Activated CD8-positive, alpha-beta T cell treated with anti-CD3 and anti-CD28 coated beads, Interleukin-2, amount 10 ng/mL, durations not matched to agents 7 days and 5 days (primary cell): ENCODE data around the gene C1GALT1C1L. TPM values are rescaled to one million over a fixed set of nuclear protein-coding genes. Genes with fewer than 3 reads are reported as not detected.
"Not testable (repeated sequence)": the region's sequence is repeated elsewhere in the genome, so short reads cannot be mapped to it uniquely, and the experiment has no call there.

Experiments
- ATAC-seq: fragments of 150-1000 bp; cut with Tn5 transposase; one replicate; pipeline ENCODE4 v1.10.0; 2021; ENCODE audit warnings: moderate library complexity
- CTCF ChIA-PET: fragments of 350-600 bp; sonication (Branson Sonifier 250); formaldehyde crosslinking; loops from one replicate; lab custom pipeline; 2021; ENCODE audit warnings: antibody characterized with exemption; lab: Charles Lee
- POLR2A ChIA-PET: fragments of 350-600 bp; sonication (Branson Sonifier 250); formaldehyde crosslinking; loops from one replicate; lab custom pipeline; 2021; ENCODE audit warnings: antibody characterized with exemption; lab: Charles Lee
- DNase-seq: peaks from one replicate; pipeline ENCODE4 v3.0.0-alpha.2; 2020
- H3K27ac Mint-ChIP-seq: one replicate; pipeline ENCODE4 v1.8.0; 2021; ENCODE audit warnings: mild to moderate bottlenecking, mixed read lengths
- H3K27me3 Mint-ChIP-seq: one replicate; pipeline ENCODE4 v1.8.0; 2021; ENCODE audit warnings: low read depth, mixed read lengths
- H3K36me3 Mint-ChIP-seq: one replicate; pipeline ENCODE4 v1.8.0; 2021; ENCODE audit warnings: low read depth, mixed read lengths
- H3K4me1 Mint-ChIP-seq: one replicate; pipeline ENCODE4 v1.8.0; 2021; ENCODE audit warnings: low read depth, mixed read lengths
- H3K4me3 Mint-ChIP-seq: one replicate; pipeline ENCODE4 v1.8.0; 2021; ENCODE audit warnings: mild to moderate bottlenecking, mixed read lengths
- H3K9me3 Mint-ChIP-seq: one replicate; pipeline ENCODE4 v1.8.0; 2022; ENCODE audit warnings: mixed read lengths; ENCODE audit not compliant: insufficient read depth
- total RNA-seq, 2 experiments: library from RNA; stranded (reverse); gene quantifications; one replicate each; pipeline ENCODE4 v1.2.3, GENCODE V29; 2021

C1GALT1C1L gene
- total RNA-seq, 2 experiments from 2014 or later: not detected

DNA sequence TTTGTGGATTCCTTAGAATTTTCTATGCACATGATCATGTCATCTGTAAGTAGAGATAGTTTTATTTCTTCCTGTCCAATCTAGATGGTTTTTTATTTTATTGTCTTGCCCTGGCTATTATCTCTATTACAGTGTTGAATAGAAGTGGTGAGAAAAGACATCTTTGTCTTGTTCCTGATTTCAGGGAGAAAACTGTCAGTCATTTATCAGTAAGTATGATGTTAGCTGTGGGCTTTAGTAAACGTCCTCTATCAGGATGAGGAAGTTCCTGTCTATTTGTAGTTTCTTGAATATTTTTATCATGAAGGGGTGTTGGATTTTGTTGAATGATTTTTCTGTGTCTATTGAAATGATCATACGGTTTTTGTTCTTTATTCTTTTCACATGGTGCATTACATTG, 33.9 kb downstream of the C1GALT1C1L start:
- H3K4me1 Mint-ChIP-seq: peaks cover 3% of the 10 kb centered on the region
- no peak overlapping the region for H3K27ac Mint-ChIP-seq
- ATAC-seq: no peak
- ChIA-PET POLR2A (no interaction called here), CTCF (no interaction called here)
- no peaks in the 10 kb centered on the region for H3K36me3 Mint-ChIP-seq
- DNase-seq: no peak
- H3K9me3 Mint-ChIP-seq: no peaks in the 10 kb centered on the region
- H3K27me3 Mint-ChIP-seq: peaks cover 17% of the 10 kb centered on the region
- no peak overlapping the region for H3K4me3 Mint-ChIP-seq

DNA sequence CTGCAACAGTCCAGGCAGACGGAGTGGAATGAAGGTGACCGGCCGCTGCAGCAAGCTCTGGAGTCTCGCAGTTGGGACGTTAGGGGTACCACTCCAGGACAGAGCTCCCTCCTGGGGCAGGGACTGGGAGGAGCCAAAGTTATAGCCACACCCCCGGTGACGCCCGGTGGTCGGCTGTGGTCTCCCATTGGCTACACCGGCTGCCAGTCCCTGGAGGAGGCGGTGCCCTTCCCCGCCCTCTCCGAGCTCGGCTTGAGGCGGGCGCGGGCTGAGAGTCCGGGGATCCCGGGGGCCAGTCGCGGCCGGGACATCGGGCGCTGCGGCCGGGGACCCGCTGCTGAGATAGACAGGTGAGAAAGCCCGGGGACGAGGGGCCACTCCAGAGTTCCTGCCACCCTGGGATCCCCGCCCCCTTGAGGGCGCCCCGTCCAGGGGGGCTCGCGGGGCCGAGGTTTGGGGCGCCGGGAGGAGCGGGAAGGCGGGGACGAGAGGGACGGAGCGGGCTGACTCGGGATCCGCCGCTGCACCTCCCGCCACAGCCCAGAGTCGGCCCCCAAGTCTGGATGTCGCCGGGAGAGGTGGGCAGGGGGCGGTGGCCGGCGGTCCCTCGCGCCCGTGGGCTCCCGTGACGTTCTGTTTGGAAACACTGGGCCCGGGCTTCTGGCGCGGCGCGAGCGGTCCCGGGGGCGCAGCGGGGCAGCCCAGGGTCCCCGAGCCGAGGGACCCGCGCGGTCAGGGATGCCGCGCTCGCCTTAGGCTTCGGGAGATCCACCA, 39.0 kb downstream of the C1GALT1C1L start, which contains the start of gene PLEKHH2:
Gene PLEKHH2, plus strand, starts transcription at position 231 of the 774 bp plus-strand sequence. CDS start 7,414 bp downstream, outside the sequence.
- H3K27ac Mint-ChIP-seq: peak within 1 kb of the TSS; percentile 44
- peak within 1 kb of the TSS; percentile 80 for H3K4me3 Mint-ChIP-seq
- ChIA-PET POLR2A (interaction anchor here (1.0 kb wide), 1 partner anchor 41 kb away, joined by 4 read pairs; the partner anchor contains the start of gene THADA), CTCF (interaction anchor here (1.0 to 1.1 kb wide), 4 partner anchors 24 to 408 kb away, joined by 3 to 5 read pairs (median 3); no protein-coding TSS in a partner anchor)
- DNase-seq (peak; percentile 88), ATAC-seq (peak; percentile 100)
- no peaks in the 10 kb centered on the region for H3K36me3 Mint-ChIP-seq
- H3K27me3 Mint-ChIP-seq: peaks cover 41% of the 10 kb centered on the region
- peaks cover 13% of the 10 kb centered on the region for H3K4me1 Mint-ChIP-seq
- H3K9me3 Mint-ChIP-seq: no peaks in the 10 kb centered on the region

DNA sequence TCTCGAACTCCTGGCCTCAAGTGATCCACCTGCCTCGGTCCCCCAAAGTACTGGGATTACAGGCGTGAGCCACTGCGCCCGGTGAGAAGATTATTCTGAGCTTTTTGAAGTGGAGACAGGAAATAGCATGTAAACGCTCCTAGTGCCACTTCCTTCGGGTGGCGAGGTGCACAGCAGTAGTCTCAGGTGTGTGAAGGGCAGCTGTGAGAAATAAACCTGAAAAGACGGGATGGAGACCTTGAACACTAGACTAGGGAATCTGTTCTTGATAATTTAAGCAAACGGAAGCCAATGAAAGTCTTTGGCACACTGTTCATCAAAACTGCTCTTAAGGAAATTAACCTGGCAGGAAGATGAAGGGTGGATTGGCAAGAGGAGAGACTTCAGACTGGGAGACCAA, 39.6 kb downstream of the C1GALT1C1L start:
- peak; percentile 32 for DNase-seq
- Mint-ChIP-seq H3K4me3 (peak overlapping the region; percentile 80), H3K27me3 (peaks cover 47% of the 10 kb centered on the region), H3K4me1 (peaks cover 13% of the 10 kb centered on the region), H3K27ac (peak overlapping the region; percentile 44), H3K36me3 (no peaks in the 10 kb centered on the region), H3K9me3 (no peaks in the 10 kb centered on the region)
- CTCF ChIA-PET: interaction anchor here (1.0 to 1.1 kb wide), 4 partner anchors 23 to 407 kb away, joined by 3 to 5 read pairs (median 3); no protein-coding TSS in a partner anchor
- ATAC-seq: peak; percentile 43
- POLR2A ChIA-PET: interaction anchor here (0.6 to 1.0 kb wide), 4 partner anchors 11 to 524 kb away, joined by 3 to 4 read pairs (median 4); partner anchors contain the start of gene THADA

DNA sequence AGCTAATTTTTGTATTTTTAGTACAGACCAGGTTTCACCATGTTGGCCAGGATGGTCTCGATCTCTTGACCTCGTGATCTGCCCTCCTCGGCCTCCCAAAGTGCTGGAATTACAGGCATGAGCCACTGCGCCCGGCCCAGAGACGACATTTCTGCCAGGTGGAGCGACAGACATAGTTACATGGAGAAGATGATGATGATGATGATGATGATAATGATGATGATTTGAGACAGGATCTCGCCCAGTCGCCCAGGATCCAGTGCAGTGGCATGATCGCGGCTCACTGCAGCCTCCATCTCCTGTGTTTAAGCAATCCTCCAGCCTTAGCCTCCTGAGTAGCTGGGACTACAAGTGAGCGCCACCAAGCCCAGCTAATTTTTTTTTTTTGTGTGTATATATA, 40.1 kb downstream of the C1GALT1C1L start:
- ChIA-PET CTCF (interaction anchor here (0.6 to 1.1 kb wide), 2 partner anchors 23 to 407 kb away, joined by 3 to 5 read pairs; no protein-coding TSS in a partner anchor), POLR2A (interaction anchor here (0.6 kb wide), 3 partner anchors 12 to 524 kb away, joined by 3 to 4 read pairs (median 4); no protein-coding TSS in a partner anchor)
- ATAC-seq, H3K27ac Mint-ChIP-seq, H3K9me3 Mint-ChIP-seq, H3K36me3 Mint-ChIP-seq, DNase-seq: not testable (repeated sequence)
- Mint-ChIP-seq H3K4me3 (peak overlapping the region; percentile 41), H3K27me3 (peaks cover 50% of the 10 kb centered on the region), H3K4me1 (peaks cover 13% of the 10 kb centered on the region)

DNA sequence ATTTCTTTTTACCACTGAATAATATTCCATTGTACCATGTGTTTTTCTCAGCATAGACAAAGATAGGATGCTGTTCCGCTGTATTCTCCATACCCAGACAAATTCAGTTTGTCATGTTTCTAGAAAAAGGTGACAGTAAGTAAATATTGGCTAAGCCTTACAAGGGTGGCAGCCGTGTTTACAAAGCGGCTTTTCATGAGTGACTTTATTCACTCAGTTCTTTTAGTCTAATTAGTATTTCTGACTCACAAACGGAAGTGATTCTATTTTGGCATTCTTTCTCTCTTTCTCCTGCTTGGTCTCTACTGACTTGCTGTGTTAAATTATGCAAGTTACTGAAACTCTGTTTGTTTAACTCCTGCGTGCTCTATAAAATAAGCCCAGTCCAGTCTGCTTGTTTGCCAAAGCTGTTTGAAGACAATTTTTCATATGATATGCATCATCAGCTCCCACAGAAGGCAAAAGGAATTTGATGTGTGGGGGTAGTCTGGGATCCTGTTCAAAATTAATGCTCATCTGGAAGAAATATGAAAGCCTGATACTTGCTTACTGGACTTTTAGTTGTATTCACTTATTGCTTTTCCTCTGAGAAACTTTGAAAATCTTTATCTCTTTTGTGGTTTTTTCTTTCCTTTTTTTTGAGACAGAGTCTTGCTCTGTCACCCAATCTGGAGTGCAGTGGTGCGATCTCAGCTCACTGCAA, 41.5 kb downstream of the C1GALT1C1L start:
- ATAC-seq: no peak
- Mint-ChIP-seq H3K27ac (no peak overlapping the region), H3K4me3 (no peak overlapping the region), H3K36me3 (no peaks in the 10 kb centered on the region), H3K9me3 (no peaks in the 10 kb centered on the region), H3K4me1 (peaks cover 13% of the 10 kb centered on the region), H3K27me3 (peaks cover 59% of the 10 kb centered on the region)
- POLR2A ChIA-PET: no interaction called here
- DNase-seq: no peak
- CTCF ChIA-PET: no interaction called here

DNA sequence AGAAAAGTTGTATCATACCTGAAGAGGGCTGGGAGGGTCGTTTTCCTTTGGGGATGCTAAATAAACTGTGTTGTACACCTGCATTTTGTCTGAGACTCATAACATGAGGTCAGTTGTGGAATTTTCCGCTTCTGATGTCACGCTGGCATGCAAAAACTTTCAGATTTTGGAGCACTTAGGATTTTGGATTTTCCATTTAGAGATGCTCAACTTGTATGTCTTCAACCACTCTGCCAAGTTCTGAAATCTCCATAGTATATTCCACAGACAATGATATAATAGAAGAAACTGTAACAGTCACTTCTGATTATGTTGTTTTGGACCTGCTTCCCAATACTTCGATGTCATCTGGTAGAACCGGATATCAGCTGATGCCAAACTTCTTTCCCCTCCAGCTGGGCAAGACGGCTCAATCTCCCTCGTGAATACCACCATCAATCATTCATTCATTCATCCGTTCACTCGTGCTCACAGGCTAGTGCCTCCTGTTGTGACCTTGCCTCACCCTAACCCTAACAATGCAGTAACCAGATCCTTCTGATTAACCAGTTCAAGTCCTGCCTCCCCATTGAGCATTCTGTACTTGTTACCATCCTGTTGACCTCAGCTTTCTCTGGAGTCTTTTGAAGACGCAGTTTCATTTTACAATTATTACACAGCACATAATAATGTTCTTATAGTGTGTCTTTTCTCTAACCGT, 44.5 kb downstream of the C1GALT1C1L start:
- POLR2A ChIA-PET: no interaction called here
- Mint-ChIP-seq H3K4me1 (peaks cover 8% of the 10 kb centered on the region), H3K4me3 (no peak overlapping the region), H3K36me3 (no peaks in the 10 kb centered on the region), H3K9me3 (no peaks in the 10 kb centered on the region), H3K27me3 (peaks cover 57% of the 10 kb centered on the region), H3K27ac (no peak overlapping the region)
- DNase-seq: no peak
- ATAC-seq: no peak
- CTCF ChIA-PET: no interaction called here

Other genes with a start within 250 kb of the C1GALT1C1L start
- 10 to 100 TPM; 27.0 to 31.9 TPM for gene THADA, start 80.4 kb downstream of the C1GALT1C1L start, total RNA-seq
- gene PLEKHH2, start 39.2 kb downstream of the C1GALT1C1L start, total RNA-seq: under 1 TPM; 0.32 to 0.57 TPM
- gene DYNC2LI1, start 97.6 kb upstream of the C1GALT1C1L start, total RNA-seq: 1 to 10 TPM; 2.8 to 3.2 TPM
- gene ABCG5, start 162.4 kb upstream of the C1GALT1C1L start, total RNA-seq: not detected
- not detected for gene ABCG8, start 162.5 kb upstream of the C1GALT1C1L start, total RNA-seq